A172 (cell line): ENCODE measurements around the gene VEGFB. TPM values are rescaled to one million over a fixed set of nuclear protein-coding genes. Genes with fewer than 3 reads are reported as not detected.
"Not testable (repeated sequence)": the region's sequence is repeated elsewhere in the genome, so short reads cannot be mapped to it uniquely, and the experiment has no call there.

ENCODE experiments used
- DNase-seq: peaks from one replicate; pipeline ENCODE4 v3.0.0-alpha.2; 2015; ENCODE audit warnings: low spot score
- total RNA-seq: library from RNA; depleted of rRNA; stranded (reverse); fragments of >200 nt; shearing (Covaris generic); gene quantifications from 2 replicates; pipeline ENCODE4 v1.2.3, GENCODE V29; 2014

Gene VEGFB
- total RNA-seq, 1 experiment from 2014 or later, result 33.0 TPM

- no peak for DNase-seq
Observed at GRCh38 chr11:64231546-64231945, 2.8 kb upstream of the VEGFB start.

GRCh38 chr11:64232182-64232966 is 2.0 kb upstream of the VEGFB start:
- no peak for DNase-seq

GRCh38 chr11:64232967-64233315 is 1.4 kb upstream of the VEGFB start:
- DNase-seq, result no peak

GRCh38 chr11:64234647-64235379 is 429 bp downstream of the VEGFB start:
- DNase-seq, result no peak

DNA sequence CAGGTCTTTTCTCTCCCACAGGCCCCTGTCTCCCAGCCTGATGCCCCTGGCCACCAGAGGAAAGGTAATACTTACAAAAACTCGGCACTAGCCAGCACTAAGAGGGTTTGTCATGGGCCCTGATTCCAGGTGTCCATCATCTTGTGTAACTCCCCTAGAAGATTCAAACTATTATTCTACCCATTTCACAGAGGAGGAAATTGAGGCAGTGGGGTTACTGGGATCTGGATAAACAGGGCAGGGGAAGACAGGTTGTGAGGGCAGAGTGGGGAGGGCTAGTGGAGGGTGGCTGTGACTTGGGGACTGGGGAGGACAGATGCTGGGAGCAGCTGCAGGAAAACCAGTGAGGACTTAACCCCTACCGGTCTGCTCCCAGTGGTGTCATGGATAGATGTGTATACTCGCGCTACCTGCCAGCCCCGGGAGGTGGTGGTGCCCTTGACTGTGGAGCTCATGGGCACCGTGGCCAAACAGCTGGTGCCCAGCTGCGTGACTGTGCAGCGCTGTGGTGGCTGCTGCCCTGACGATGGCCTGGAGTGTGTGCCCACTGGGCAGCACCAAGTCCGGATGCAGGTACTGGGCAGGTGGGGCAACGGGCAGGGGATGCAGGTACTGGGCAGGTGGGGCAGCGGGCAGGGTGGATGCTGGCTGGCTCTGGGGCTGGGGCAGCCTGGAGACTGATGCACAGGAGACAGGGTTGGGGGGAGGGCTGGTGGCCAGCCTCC is 1.2 kb downstream of the VEGFB start:
- no peak for DNase-seq

- DNase-seq, result no peak
Observed at GRCh38 chr11:64237484-64237951, 3.1 kb downstream of the VEGFB start.

GRCh38 chr11:64238076-64238475 is 3.7 kb downstream of the VEGFB start:
- no peak for DNase-seq

GRCh38 chr11:64238999-64239398 is 4.6 kb downstream of the VEGFB start:
- DNase-seq, result no peak

DNA sequence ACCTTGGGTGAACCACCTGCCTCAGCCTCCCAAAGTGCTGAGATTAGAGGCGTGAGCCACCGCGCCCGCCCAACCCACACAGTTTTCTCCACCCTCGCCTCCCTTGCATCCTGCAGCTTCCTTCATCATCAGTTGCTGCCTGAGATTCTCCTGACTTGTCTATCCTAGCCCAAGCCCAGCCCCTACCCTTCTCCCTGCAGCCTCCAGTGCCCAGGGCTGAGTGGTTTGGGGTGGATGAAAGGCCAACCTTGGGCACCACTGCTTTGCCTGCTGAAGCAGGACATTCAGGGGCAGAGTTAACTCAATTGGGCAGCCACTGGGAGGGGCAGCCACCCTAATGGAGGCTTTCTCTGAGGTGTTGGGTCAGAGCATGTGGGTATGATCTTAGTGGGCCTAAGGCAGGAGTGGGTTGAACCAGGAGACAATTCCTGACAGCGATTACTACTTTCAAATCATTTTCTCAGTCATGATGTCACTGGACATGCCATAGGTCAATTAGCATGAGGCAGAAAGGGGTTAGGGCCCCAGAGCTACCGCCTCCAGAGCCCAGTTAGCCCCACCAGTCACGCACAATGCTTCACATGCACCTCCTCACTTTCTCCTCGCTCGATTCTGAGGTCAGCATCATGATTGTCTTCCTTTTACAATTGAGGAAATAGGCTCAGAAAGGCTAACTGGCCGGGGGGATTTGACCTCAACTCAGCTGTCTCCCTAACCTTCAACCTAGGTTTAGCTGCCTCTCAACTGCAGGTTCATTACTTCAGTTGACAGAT is 5.5 kb downstream of the VEGFB start:
- DNase-seq, result no peak

GRCh38 chr11:64240435-64241240 is 6.3 kb downstream of the VEGFB start, which contains the start of gene FKBP2:
Gene FKBP2, plus strand, starts transcription at chr11:64241095. Its CDS starts 1,293 bp downstream, at chr11:64242388.
- peak; percentile 89 for DNase-seq

DNA sequence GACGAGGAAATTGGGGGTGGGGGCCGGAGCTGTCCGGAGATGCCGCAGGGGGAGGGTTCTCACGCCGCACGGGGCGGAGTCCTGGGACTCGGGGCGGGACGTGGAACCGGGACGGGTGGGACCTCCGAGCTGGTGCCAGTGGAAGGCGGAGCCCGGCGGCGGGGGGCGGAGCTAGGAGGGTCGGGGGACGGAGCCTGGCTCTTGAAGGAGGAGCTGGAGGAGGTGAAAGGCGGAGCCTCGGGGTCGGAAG is 6.8 kb downstream of the VEGFB start:
- no peak for DNase-seq

GRCh38 chr11:64241491-64242374 is 7.3 kb downstream of the VEGFB start:
- DNase-seq, result peak; percentile 96

GRCh38 chr11:64243236-64243854 is 9.0 kb downstream of the VEGFB start:
- DNase-seq, result no peak

DNA sequence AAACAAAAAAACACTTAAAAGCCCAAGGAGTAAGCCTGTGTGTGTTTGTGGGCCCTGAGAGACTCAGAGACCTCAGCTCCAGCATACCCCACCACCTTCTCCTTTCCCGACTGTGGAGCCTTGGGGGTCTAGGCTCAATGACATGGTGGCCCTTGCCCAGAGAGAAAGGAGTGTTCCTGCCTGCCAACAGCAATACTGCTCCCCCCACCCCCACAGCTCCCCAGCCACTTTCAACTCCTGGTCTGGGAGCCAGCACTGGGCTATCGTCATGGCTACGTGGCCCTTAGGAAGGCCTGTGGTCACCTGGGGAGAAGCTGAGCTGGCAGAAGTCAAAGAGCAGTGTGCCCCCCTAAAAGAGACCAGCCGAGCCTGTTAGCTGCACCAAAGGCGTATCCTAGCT is 9.7 kb downstream of the VEGFB start:
- DNase-seq, result no peak

DNA sequence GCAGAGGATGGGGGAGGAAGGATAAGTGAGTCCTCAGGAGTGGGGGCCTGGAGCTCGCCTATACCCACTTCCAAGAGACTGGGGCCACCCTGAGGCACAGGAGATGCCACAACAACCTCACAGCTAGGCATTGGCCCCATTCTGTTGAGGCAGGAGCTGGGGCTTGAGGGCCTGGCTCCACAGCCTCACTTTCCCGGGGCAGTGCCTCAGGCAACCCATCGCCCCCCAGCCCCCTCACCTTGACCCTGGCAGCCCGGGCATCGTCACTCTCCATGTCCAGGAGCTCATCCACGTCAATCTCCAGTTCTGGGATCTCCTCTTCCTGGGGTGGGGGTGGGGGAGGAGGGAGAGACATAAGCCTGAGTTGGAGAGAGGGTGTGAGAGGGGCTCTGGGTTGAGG is 10.6 kb downstream of the VEGFB start:
- no peak for DNase-seq

- peak; percentile 55 for DNase-seq
Observed at GRCh38 chr11:64245401-64245796, 11.0 kb downstream of the VEGFB start.

GRCh38 chr11:64245797-64246620 is 11.6 kb downstream of the VEGFB start:
- DNase-seq, result peak; percentile 88

GRCh38 chr11:64246621-64246870 is 12.2 kb downstream of the VEGFB start:
- not testable (repeated sequence) for DNase-seq
